HG02884 (cell line): ENCODE measurements around the gene TICAM1.
"Not testable (repeated sequence)": the region's sequence is repeated elsewhere in the genome, so short reads cannot be mapped to it uniquely, and the experiment has no call there.

Experiments
- ATAC-seq: cut with Tn5 transposase; IDR thresholded peaks from one replicate; pipeline ENCODE4 v1.9.1; 2021; ENCODE audit warnings: mild to moderate bottlenecking, moderate library complexity; ENCODE audit not compliant: unreplicated experiment

TICAM1 gene

DNA sequence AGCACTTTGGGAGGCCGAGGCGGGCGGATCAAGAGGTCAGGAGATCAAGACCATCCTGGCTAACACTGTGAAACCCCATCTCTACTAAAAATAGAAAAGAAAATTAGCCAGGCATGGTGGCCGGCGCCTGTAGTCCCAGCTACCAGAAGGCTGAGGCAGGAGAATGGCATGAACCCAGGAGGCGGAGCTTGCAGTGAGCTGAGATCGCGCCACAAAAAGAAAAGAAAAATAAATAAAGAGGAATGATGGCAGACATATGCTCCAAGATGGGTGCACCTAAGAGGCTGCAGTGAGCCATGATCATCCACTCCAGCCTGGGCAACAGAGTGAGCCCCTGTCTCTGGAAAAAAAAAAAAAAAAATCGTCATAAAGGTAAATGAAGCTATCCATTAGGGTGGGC lies 14.5 kb upstream of the TICAM1 start:
- ATAC-seq = not testable (repeated sequence)

DNA sequence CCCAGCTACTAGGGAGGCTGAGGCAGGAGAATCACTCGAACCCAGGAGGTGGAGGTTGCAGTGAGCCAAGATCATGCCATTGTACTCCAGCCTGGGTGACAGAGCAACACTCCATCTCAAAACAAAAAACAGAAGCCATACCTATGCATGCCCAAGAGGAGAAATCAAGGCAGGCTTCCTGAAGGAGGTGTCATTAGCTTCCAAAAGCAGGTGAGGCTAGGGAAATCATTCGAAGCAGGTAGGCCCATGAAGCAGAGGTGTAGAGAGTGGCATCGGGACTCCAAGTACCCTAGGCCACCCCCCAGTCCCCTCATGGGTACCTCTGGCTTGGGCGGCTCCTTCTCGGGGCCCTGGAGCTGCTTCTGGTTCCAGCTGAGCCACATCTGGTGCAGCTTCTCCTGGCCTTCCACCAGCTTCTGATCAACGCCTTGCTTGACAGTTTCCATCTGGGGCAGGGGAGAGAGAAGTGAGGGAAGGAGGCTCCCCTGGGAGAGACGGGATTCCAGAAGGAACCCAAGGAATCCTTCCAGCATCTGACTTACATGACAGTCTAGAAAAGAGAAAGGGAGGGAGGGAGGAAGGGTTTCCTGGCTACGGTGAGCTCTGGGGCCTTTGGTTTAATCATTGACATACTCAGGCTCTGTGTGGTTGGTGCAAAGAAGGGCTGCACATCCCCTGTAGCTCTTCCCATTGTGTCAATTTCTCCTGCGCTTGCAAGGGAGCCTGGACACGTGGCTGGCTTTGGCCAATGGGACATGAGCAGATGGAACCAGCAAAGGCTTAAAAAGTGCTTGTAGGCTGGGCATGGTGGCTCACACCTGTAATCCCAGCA lies 13.1 kb upstream of the TICAM1 start:
- ATAC-seq = no peak

DNA sequence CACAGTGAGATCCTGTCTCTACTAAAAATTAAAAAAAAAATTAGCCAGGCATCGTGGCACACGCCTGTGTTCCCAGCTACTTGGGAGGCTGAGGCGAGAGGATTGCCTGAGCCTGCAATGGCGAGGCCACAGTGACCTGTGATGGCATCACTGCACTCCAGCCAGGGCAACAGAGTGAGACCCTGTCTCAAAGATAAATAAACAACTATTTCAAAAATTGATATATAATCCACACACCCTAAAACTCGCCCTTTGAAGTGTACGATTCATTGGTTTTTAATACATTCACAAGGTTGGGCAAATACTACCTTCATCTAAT lies 12.1 kb upstream of the TICAM1 start:
- no peak for ATAC-seq

DNA sequence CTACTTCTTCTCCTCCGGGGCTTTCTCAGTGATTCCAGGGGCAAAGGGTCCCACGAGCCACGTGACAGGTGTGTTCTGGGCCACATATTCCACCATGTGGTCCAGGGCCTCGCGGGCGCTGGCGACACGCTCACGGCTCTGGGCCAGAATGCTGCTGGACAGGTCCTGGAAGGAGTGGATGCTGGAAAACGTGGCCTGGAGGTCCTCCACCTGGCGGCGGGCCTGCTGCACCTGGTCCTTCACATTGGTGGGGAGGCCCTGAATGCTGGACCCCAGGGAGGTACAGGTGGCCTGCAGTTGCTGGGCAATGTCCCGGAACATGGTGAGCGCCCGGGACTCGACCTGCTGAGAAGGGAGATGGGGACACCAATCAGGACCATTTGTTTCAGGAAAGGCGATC lies 7.7 kb upstream of the TICAM1 start:
- ATAC-seq = no peak

DNA sequence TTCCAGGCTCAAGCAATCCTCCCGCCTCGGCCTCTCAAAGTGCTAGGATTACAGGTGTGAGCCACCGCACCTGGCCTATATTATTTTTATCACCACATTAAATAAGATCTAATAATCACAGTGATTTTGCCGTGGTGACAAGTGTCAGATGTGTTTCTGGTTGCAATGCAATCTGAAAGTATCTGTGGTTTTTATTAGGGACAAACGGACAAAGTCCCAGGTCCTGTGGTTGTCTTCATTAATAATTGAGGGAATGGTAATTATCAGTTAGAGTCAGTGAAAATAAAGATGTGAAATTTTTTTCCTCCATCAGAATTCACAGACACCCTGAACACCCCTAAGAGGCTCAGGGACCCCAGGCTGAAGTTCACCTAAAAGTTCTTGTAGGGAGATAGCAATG lies 1.3 kb upstream of the TICAM1 start:
- ATAC-seq = no peak

DNA sequence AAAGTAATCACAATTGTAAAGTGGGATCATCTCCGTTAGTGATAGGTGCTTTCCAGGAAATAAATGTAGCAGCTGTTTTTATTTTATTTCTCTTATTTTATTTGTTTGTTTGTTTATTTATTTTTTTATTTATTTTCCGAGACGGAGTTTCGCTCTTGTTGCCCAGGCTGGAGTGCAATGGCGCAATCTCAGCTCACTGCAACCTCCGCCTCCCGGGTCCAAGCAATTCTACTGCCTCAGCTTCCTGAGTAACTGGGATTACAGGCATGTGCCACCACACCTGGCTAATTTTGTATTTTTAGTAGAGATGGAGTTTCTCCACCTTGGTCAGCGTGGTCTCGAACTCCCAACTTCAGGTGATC lies 448 bp upstream of the TICAM1 start:
- ATAC-seq = not testable (repeated sequence)

DNA sequence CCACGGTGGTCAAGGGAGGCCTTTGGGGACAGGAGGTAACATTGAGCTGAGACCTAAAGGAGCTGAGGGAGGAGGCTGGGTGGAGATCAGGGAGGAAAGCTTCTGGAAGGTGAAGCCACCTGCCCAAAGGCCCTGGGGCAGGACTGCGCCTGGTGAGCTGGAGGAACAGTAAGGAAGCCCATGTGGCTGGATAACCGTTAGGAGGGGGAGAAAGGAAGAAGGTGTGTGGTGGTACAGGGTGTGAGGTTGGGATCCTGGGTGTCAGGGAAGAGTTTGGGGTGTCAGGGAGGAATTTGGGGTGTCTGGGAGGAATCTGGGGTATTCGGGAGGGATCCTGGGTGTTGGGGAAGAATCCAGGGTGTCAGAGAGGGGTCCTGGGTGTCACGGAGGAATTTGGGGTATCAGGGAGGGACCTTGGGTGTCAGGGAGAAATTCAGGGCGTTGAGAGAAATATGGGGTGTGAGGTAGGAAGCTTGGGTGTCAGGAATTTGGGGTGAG lies 695 bp downstream of the TICAM1 start:
- no peak for ATAC-seq

DNA sequence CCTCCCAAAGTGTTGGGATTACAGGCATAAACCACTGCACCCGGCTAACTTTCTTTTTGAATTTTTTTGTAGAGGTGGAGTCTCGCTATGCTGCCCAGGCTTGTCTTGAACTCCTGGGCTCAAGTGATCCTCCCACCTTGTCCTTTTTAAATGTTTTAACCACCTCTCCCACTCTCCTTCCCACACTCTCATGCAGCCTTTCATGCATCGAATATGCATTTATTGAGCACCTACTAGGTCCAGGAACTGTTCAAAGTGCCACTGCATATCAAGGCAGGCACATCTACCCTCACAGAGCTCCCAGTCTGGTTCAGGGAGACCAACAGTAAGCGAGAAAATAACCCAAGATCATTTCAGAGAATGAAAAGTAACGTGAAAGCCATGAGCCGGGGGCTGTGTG lies 1.2 kb downstream of the TICAM1 start:
- ATAC-seq = no peak

DNA sequence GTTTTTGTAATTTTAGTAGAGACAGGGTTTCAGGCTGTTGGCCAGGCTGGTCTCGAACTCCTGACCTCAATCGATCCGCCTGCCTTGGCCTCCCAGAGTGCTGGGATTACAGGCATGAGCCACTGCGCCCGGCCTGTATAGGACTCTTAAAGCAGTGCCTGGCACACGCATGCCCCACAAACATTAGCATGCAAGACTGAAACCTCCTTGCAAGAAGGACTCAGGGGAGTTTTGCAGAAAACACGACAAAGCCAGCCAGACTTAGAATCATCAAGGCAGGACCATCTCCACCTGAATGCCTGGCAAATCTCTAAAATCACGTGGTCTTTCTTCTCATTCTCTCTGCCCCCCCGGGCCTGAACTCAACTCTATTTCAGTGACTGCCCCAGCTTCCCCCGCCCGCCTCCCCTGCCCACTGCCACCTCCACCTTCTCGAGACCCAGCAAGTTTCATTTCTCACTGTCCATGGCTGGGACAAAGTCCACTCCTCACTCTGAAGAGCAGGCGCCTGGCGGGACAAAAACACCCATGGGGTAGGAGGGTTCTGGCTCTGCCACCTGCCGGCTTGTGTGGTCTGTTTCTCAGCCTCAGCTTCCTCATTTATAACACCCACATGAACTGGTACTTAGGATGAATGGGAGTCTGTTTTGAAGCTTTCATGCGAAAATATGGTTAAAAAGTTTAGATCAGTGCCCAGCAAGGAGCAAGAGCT lies 2.4 kb downstream of the TICAM1 start:
- ATAC-seq = no peak

DNA sequence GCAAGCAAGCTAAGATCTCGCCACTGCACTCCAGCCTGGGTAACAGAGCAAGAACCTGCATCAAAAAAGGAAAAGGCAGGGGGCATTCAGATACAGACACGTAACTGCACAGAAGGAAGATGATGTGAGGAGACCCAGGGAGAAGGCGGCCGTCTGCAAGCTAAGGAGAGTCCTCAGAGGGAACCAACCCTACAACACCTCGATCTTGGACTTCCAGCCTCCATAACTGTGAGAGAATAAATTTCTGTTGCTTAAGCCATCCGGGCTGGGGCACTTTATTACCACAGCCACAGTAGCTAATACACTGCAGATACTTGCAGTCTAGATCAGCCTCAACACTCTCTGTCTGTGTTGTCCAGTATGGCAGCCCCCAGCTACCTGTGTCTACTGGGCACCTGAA lies 7.9 kb downstream of the TICAM1 start:
- no peak for ATAC-seq

DNA sequence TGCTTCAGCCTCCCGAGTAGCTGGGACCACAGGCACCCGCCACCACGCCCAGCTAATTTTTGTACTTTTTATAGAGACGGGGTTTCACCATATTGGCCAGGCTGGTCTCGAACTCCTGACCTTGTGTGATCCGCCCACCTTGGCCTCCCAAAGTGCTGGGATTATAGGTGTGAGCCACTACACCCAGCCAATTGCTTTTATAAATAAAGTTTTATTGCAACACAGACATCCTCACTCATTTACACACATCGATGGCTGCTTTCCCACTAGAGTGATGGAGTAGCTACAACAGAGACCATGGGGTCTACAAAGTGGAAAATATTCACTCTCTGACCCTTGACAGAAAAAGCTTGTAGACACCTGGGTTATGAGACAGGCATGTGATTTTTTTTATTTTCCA lies 9.2 kb downstream of the TICAM1 start:
- not testable (repeated sequence) for ATAC-seq

DNA sequence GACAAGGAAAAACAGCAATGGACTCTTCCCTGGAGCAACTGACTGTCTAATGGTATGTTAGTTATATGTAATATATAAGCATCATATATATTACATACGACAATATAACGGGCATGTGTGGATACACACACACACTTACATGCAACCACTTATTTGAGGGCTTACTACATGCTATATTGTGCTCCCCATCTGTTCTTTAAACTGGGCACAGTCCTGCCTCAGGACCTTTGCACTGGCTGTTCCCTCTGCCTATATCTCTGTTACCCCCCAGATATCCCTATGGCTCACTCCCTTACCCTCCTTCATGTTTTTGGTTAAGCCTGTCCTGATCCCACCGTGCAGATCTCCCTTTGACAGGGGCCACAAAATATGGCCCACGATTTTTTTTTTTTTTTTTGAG lies 10.2 kb downstream of the TICAM1 start:
- no peak for ATAC-seq

DNA sequence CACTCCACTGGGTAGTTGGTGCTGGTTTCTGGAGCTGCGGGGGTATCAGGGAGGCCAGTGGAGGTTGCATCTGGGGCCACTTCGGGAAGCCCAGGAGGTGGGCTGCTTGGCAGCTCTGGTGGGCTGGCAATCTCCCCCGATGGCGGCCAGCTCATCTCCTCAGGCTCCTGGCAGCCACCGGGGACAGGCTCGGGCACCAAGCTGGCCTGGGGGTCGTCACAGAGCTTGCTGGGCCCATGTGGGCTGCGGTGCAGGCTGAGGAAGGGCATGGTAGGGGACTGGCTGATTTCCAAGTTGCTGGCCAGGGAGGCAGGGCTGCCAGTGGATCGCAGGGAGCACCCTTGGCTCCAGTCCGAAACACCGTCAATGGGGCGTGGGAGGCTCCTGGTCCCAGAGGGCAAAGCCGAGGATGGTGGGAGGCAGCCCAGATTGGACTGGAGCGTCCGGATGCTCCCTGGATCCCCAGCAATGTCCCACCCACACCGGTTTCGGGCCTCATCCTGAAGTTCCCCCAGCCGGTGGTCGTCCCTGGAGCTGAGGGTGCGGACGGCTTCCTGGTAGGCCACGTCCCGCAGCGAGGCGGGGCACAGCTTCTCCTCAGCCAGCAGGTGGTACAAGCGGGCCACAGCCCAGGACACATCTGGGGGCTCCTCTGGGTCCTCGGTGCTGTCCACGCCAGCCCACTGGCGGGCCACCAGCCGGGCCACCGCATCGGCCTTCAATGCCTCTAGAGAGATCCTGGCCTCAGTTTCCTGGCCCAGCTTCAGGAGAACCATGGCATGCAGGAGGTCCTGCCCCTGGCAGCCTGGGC lies 13.8 kb downstream of the TICAM1 start:
- ATAC-seq = no peak

DNA sequence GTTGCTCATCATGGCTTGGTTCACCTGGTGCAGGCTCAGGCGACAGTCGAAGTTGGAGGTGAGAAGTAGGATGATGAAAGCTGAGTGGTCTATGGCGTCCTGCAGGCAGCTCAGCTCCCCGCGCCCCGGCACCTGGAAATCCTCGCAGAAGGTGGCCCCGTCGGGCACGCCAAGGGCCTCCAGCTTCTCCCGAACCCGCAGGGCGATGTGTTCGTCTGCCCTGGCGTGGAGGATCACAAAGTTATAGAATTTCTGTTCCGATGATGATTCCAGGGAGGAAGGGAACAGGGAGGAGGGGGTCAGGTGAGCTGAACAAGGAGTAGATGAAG lies 14.6 kb downstream of the TICAM1 start:
- ATAC-seq = no peak

DNA sequence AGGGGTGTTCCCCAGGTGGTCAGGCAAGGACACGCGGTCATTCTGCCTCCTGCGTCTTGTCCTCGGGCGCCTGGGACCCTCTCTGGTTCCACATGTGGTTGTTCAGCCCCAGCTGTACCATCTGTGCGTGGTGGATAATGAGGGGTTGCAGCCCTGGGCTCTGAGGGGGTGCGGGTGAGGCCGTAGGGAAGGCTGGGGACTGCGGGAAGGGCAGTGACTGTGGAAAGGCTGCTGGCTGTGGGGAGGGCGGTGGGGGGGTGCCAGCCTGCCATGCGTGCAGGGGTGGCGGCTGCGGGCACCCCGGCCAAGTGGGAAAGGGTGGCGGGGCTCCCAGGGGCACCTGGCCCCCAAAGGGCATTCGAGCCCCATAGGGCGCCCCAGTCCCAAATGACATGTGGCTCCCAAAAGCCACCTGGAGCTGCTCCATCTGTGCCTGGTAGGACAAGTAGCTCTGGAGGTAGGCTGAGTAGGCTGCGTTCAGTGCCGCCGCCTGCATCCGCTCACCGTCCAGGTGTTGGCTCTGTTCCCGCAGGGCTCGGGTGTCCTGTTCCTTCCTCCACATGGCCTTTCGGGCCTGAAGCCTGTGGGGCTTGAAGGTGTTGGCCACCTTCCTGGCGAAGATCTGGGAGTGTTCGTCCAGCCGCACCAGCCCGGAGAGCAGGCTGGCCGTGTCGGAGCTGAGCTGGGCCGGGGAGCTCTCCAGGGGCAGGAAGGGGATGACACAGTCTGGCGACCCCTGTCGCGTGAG lies 15.1 kb downstream of the TICAM1 start:
- no peak for ATAC-seq

DNA sequence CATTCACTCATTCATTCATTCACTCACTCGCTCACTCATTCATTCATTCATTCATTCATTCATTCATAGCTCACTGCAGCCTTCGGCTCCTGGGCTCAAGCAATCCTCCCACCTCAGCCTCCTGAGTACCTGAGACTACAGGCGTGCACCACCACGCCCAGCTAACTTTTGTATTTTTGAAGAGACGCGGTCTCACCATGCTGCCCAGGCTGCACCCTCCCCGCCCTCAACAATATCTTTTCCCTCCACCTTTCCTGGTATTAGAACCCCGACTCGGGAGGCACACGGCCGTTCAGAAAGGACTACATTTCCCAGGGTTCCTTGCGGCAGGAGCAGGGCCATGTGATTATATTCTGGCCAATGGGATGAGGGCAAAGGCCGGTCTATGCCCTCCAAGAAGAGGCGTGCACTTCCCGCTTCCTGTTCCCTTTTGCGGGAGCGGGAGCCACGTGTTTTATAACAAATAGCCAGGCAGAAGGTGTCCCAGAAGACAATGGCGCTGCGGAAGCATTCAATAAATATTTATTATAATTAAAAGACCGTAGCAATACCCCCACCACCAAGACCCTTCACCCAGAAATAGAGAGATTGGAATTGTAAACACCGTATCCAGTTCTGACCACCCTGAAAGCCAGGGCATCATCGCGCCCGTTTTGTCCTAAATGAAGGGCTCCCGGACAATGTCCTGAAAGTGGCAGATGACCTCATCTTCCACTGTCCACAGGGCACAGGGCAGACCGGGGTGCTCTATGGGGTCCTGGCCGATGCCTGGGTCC lies 15.9 kb downstream of the TICAM1 start:
- no peak for ATAC-seq

DNA sequence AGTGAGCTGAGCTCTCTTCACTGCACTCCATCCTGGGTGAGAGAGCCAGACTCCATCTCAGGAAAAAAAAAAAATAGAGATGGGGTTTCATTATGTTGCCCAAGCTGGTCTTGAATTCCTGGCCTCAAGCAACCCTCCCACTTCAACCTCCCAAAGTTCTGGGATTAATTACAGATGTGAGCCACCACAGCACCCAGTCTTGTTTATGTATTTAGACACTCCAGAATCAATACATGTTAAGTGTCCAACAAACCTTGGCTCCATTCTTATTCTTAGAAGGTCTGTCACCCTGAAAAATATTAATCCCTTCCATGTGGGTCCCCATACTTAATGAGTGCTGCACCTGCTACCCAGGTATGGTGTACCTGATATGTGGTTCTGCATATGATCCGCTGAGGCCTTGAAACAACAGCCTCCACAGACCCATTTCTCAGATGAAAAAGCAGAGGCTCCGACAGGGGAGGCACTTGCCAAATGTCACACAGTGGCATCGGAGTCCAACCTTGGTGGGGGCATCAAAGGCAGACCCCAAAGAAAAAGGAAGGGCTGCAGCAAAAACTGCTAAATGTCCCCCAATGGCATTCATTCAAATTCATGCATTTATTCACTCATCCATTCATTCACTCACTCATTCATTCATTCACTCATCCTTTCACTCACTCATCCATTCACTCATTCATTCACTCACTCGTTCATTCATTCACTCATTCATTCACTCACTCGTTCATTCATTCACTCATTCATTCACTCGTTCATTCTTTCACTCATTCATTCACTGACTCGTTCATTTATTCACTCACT lies 16.7 kb downstream of the TICAM1 start:
- no peak for ATAC-seq

DNA sequence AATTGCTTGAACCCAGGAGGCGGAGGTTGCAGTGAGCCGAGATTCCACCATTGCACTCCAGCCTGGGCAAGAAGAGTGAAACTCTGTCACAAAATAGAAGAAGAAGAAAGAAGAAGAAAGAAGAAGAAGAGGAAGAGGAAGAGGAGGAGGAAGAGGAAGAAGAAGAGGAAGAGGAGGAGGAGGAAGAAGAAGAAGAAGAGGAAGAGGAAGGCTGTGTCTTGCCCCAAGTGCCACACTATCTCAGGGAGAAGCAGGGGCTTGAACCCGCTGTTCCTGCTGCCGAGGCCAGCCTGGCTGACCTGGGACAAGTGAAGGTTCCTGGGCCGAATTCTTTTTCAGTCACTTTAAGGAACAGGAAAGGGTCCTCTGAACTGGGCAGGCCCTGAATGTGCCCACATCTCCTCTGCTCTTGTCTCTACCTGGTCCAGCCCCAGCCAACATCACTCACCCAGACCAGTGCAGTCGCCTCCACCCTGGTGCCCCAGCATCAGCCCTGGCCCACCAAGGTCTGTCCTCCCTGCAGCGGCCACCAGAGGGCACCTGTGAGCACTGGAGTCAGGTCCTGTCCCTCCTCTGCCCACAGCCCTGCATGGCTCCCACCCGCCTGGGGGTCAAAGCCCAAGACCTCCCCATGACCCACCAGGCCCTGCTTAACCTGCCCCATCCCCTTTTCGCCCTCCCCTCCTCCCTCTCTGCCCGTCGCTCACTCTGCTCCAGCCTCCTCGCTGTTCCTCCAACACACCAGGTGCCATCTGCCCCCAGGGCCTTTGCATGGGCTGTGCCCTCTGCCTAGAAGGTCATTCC lies 20.0 kb downstream of the TICAM1 start:
- ATAC-seq = no peak

DNA sequence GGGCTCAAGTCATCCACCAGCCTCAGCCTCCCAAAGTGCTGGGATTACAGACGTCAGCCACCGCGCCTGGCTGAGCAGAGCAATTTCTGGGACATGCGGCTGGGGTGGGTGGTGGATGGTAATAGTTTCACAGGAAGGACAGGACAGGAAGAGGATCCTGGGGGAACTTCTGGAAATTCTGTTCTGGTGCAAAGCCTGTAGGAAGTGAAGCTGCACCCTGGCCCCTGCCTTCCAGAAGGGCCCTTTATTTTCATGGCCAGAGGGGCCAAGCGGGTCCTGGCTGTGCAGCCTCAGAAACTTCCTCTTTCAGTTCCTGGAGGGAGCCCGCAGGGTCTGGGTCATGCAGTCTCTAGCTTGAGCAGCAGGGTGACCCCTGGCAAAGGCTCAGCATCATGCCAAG lies 24.3 kb downstream of the TICAM1 start:
- no peak for ATAC-seq
